IPS-20b (cell line): ENCODE results near the gene TPST2.

Experiments used
- H3K27ac ChIP-seq: one replicate; pipeline ENCODE4 v1.5.1; 2013; ENCODE audit warnings: low read length
- H3K27me3 ChIP-seq: 2 replicates; pipeline ENCODE4 v1.6.1; 2013; ENCODE audit warnings: mild to moderate bottlenecking, low read length, inconsistent platforms; ENCODE audit not compliant: insufficient read depth
- H3K36me3 ChIP-seq: 2 replicates; pipeline ENCODE4 v1.6.1; 2013; ENCODE audit warnings: low read depth, mild to moderate bottlenecking, inconsistent platforms, low read length, moderate library complexity; ENCODE audit not compliant: insufficient read depth
- H3K4me1 ChIP-seq: 2 replicates; pipeline ENCODE4 v1.6.1; 2013; ENCODE audit warnings: mild to moderate bottlenecking, control low read depth, inconsistent platforms, low read length, moderate library complexity; ENCODE audit not compliant: insufficient read depth
- H3K4me3 ChIP-seq: 2 replicates; pipeline ENCODE4 v1.5.1; 2013; ENCODE audit warnings: mild to moderate bottlenecking, low read length, inconsistent platforms
- H3K9ac ChIP-seq: 2 replicates; pipeline ENCODE4 v1.6.1; 2013; ENCODE audit warnings: low read depth, mild to moderate bottlenecking, inconsistent platforms, low read length, moderate library complexity
- H3K9me3 ChIP-seq: 2 replicates; pipeline ENCODE4 v1.6.1; 2013; ENCODE audit warnings: mild to moderate bottlenecking, low read depth, low read length, inconsistent platforms; ENCODE audit not compliant: insufficient read depth

Gene TPST2

GRCh38 chr22:26564181-26564580 lies 25.8 kb downstream of the TPST2 start:
- Histone ChIP-seq H3K4me3 (no peak overlapping the region), H3K4me1 (peaks cover 40% of the 10 kb centered on the region), H3K27ac (no peak overlapping the region), H3K9me3 (no peaks in the 10 kb centered on the region), H3K9ac (no peak overlapping the region), H3K27me3 (no peaks in the 10 kb centered on the region), H3K36me3 (0 out of 2 replicates have a peak, but pooled peaks cover 9% of the 10 kb centered on the region)

GRCh38 chr22:26563022-26563421 lies 26.9 kb downstream of the TPST2 start:
- Histone ChIP-seq H3K4me1 (peaks cover 43% of the 10 kb centered on the region), H3K27ac (no peak overlapping the region), H3K9me3 (no peaks in the 10 kb centered on the region), H3K27me3 (no peaks in the 10 kb centered on the region), H3K36me3 (0 out of 2 replicates have a peak, but pooled peaks cover 9% of the 10 kb centered on the region), H3K4me3 (no peak overlapping the region), H3K9ac (no peak overlapping the region)

- Histone ChIP-seq H3K4me3 (no peak overlapping the region), H3K9ac (no peak overlapping the region), H3K36me3 (0 out of 2 replicates have a peak, but pooled peaks cover 9% of the 10 kb centered on the region)
Measured at GRCh38 chr22:26561756-26562417, 28.0 kb downstream of the TPST2 start.

GRCh38 chr22:26559961-26560575 lies 29.9 kb downstream of the TPST2 start:
- Histone ChIP-seq H3K4me1 (peaks cover 30% of the 10 kb centered on the region; the same call in 1 of the 2 replicates), H3K27ac (no peak overlapping the region), H3K9ac (no peak overlapping the region), H3K36me3 (0 out of 2 replicates have a peak, but pooled peaks cover 7% of the 10 kb centered on the region), H3K9me3 (no peaks in the 10 kb centered on the region), H3K4me3 (no peak overlapping the region), H3K27me3 (no peaks in the 10 kb centered on the region)

More at GRCh38 chr22:26561756-26562417, 28.0 kb downstream of the TPST2 start:
- Histone ChIP-seq H3K4me1 (peaks cover 31% of the 10 kb centered on the region), H3K27ac (no peak overlapping the region), H3K9me3 (no peaks in the 10 kb centered on the region), H3K27me3 (no peaks in the 10 kb centered on the region)

GRCh38 chr22:26558248-26558895 lies 31.6 kb downstream of the TPST2 start:
- Histone ChIP-seq H3K9me3 (no peaks in the 10 kb centered on the region), H3K4me1 (peaks cover 22% of the 10 kb centered on the region; the same call in 1 of the 2 replicates), H3K27ac (no peak overlapping the region), H3K27me3 (no peaks in the 10 kb centered on the region), H3K9ac (no peak overlapping the region; the same call in 1 of the 2 replicates), H3K4me3 (no peak overlapping the region), H3K36me3 (no peaks in the 10 kb centered on the region)

- Histone ChIP-seq H3K4me1 (peaks cover 22% of the 10 kb centered on the region; the same call in 1 of the 2 replicates), H3K36me3 (no peaks in the 10 kb centered on the region), H3K4me3 (no peak overlapping the region), H3K27ac (no peak overlapping the region), H3K27me3 (no peaks in the 10 kb centered on the region), H3K9ac (no peak overlapping the region), H3K9me3 (no peaks in the 10 kb centered on the region)
Measured at GRCh38 chr22:26556904-26557303, 33.0 kb downstream of the TPST2 start.

GRCh38 chr22:26555478-26555877 lies 34.5 kb downstream of the TPST2 start:
- peaks cover 25% of the 10 kb centered on the region; the same call in 1 of the 2 replicates for H3K4me1 ChIP-seq
- peak overlapping the region; percentile 64; the same call in 1 of the 2 replicates for H3K9ac ChIP-seq
- H3K27me3 ChIP-seq, result no peaks in the 10 kb centered on the region
- peak overlapping the region; percentile 12; the same call in 1 of the 2 replicates for H3K4me3 ChIP-seq
- no peak overlapping the region for H3K27ac ChIP-seq
- no peaks in the 10 kb centered on the region for H3K9me3 ChIP-seq
- H3K36me3 ChIP-seq, result no peaks in the 10 kb centered on the region

GRCh38 chr22:26554956-26555355 lies 35.0 kb downstream of the TPST2 start:
- Histone ChIP-seq H3K4me1 (peaks cover 30% of the 10 kb centered on the region; the same call in 1 of the 2 replicates), H3K9ac (peak overlapping the region; percentile 64; the same call in 1 of the 2 replicates), H3K4me3 (peak overlapping the region; percentile 12; the same call in 1 of the 2 replicates), H3K27me3 (no peaks in the 10 kb centered on the region), H3K27ac (peak overlapping the region; percentile 60), H3K36me3 (no peaks in the 10 kb centered on the region), H3K9me3 (no peaks in the 10 kb centered on the region)

- Histone ChIP-seq H3K27me3 (no peaks in the 10 kb centered on the region), H3K4me1 (peaks cover 24% of the 10 kb centered on the region; the same call in 1 of the 2 replicates), H3K4me3 (no peak overlapping the region), H3K27ac (no peak overlapping the region), H3K36me3 (no peaks in the 10 kb centered on the region), H3K9me3 (no peaks in the 10 kb centered on the region), H3K9ac (no peak overlapping the region)
Measured at GRCh38 chr22:26553056-26553752, 36.7 kb downstream of the TPST2 start.

- Histone ChIP-seq H3K4me3 (no peak overlapping the region), H3K27ac (no peak overlapping the region), H3K9ac (no peak overlapping the region), H3K9me3 (no peaks in the 10 kb centered on the region), H3K4me1 (peaks cover 24% of the 10 kb centered on the region; the same call in 1 of the 2 replicates), H3K27me3 (no peaks in the 10 kb centered on the region), H3K36me3 (peaks cover 5% of the 10 kb centered on the region)
Measured at GRCh38 chr22:26552466-26552865, 37.5 kb downstream of the TPST2 start.

GRCh38 chr22:26551568-26551967 lies 38.4 kb downstream of the TPST2 start:
- Histone ChIP-seq H3K4me1 (peaks cover 24% of the 10 kb centered on the region; the same call in 1 of the 2 replicates), H3K36me3 (peaks cover 7% of the 10 kb centered on the region), H3K27me3 (no peaks in the 10 kb centered on the region), H3K9me3 (no peaks in the 10 kb centered on the region), H3K4me3 (no peak overlapping the region), H3K27ac (no peak overlapping the region), H3K9ac (no peak overlapping the region)
